ENCODE results near the gene BORCS6. TPM values are rescaled to one million over a fixed set of nuclear protein-coding genes. Genes with fewer than 3 reads are reported as not detected.

The BORCS6 gene
- total and polyA plus RNA-seq, 2 of the 13 experiments (the other 11 are each of a cell fraction or from before 2014, with no cell fraction given), result 2.0 to 5.1 TPM

DNA sequence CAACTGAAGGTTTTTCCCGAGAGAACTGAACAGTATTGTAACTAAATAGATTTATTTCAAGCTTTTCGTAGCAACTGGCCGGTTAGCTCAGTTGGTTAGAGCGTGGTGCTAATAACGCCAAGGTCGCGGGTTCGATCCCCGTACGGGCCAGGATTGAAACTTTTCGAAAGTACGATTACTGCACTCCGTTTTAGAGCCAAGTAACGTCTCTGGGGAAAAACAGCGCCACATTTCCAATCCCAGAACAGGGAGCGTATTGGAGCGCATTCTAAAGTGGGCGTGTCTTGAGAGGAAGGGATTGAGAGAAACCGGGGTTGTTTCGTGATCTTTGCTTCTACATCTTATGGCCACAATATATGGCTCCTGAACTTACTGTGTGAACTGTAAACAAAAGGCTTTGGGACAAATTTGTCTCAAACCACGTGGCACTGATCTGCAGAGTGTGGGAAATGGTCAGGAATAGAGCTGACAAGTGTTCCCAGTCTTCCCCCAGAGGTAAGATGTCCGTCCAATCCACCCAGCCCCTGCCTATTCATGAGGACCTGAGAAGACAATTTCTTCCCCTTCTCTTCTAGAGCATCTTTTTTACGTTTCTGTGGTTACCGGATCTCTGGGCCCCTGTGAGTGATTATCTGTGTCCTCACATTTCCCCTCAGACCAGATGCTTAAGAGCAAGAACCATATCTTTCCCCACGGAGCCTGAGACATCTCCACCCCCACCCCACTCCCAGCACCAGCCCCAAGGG, 2.3 kb downstream of the BORCS6 start (continued):
- TF ChIP-seq, protein P1, sequence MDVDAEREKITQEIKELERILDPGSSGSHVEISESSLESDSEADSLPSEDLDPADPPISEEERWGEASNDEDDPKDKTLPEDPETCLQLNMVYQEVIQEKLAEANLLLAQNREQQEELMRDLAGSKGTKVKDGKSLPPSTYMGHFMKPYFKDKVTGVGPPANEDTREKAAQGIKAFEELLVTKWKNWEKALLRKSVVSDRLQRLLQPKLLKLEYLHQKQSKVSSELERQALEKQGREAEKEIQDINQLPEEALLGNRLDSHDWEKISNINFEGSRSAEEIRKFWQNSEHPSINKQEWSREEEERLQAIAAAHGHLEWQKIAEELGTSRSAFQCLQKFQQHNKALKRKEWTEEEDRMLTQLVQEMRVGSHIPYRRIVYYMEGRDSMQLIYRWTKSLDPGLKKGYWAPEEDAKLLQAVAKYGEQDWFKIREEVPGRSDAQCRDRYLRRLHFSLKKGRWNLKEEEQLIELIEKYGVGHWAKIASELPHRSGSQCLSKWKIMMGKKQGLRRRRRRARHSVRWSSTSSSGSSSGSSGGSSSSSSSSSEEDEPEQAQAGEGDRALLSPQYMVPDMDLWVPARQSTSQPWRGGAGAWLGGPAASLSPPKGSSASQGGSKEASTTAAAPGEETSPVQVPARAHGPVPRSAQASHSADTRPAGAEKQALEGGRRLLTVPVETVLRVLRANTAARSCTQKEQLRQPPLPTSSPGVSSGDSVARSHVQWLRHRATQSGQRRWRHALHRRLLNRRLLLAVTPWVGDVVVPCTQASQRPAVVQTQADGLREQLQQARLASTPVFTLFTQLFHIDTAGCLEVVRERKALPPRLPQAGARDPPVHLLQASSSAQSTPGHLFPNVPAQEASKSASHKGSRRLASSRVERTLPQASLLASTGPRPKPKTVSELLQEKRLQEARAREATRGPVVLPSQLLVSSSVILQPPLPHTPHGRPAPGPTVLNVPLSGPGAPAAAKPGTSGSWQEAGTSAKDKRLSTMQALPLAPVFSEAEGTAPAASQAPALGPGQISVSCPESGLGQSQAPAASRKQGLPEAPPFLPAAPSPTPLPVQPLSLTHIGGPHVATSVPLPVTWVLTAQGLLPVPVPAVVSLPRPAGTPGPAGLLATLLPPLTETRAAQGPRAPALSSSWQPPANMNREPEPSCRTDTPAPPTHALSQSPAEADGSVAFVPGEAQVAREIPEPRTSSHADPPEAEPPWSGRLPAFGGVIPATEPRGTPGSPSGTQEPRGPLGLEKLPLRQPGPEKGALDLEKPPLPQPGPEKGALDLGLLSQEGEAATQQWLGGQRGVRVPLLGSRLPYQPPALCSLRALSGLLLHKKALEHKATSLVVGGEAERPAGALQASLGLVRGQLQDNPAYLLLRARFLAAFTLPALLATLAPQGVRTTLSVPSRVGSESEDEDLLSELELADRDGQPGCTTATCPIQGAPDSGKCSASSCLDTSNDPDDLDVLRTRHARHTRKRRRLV (CRISPR knock-in tag; IDR thresholded peaks at IDR 0.05), result no peak
- TF ChIP-seq, protein P2, sequence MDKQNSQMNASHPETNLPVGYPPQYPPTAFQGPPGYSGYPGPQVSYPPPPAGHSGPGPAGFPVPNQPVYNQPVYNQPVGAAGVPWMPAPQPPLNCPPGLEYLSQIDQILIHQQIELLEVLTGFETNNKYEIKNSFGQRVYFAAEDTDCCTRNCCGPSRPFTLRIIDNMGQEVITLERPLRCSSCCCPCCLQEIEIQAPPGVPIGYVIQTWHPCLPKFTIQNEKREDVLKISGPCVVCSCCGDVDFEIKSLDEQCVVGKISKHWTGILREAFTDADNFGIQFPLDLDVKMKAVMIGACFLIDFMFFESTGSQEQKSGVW (CRISPR knock-in tag; IDR thresholded peaks at IDR 0.05; ENCODE audit: borderline replicate concordance), result no peak
- TF ChIP-seq, protein P3, sequence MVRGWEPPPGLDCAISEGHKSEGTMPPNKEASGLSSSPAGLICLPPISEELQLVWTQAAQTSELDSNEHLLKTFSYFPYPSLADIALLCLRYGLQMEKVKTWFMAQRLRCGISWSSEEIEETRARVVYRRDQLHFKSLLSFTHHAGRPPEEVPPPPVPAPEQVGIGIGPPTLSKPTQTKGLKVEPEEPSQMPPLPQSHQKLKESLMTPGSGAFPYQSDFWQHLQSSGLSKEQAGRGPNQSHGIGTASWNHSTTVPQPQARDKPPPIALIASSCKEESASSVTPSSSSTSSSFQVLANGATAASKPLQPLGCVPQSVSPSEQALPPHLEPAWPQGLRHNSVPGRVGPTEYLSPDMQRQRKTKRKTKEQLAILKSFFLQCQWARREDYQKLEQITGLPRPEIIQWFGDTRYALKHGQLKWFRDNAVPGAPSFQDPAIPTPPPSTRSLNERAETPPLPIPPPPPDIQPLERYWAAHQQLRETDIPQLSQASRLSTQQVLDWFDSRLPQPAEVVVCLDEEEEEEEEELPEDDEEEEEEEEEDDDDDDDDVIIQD (CRISPR knock-in tag; IDR thresholded peaks at IDR 0.05; ENCODE audit: low read depth), result peak; percentile 46; the same call in 1 of the 2 replicates
- TF ChIP-seq ZMYM4 (CRISPR knock-in tag; IDR thresholded peaks at IDR 0.05) (peak; percentile 63), ELF3 (CRISPR knock-in tag; IDR thresholded peaks at IDR 0.05) (0 out of 2 replicates have a peak, but pooled peaks have one; percentile 59), ZFP36L2 (CRISPR knock-in tag; IDR thresholded peaks at IDR 0.05) (no peak), ZNF317 (CRISPR knock-in tag; IDR thresholded peaks at IDR 0.05) (peak; percentile 5; the same call in 1 of the 2 replicates), ATF1 (CRISPR knock-in tag; IDR thresholded peaks at IDR 0.05) (0 out of 2 replicates have a peak, but pooled peaks have one; percentile 29), TCF7 (IDR thresholded peaks at IDR 0.05; ENCODE audit: low read depth) (0 out of 2 replicates have a peak, but pooled peaks have one; percentile 4), ATM (IDR thresholded peaks at IDR 0.05; ENCODE audit: borderline replicate concordance) (no peak), MYNN (CRISPR knock-in tag; IDR thresholded peaks at IDR 0.05; ENCODE audit: low read depth) (no peak), ZNF629 (CRISPR knock-in tag; conservative IDR thresholded peaks at IDR 0.05) (peak; percentile 12; the same call in 1 of the 2 replicates), ZNF431 (CRISPR knock-in tag; IDR thresholded peaks at IDR 0.05; ENCODE audit: borderline replicate concordance, low read depth) (0 out of 2 replicates have a peak, but pooled peaks have one; percentile 61), POLR2AphosphoS5 (IDR thresholded peaks at IDR 0.05; ENCODE audit: low read depth, low read length) (peak; percentile 40), ZNF569 (CRISPR knock-in tag; IDR thresholded peaks at IDR 0.05; ENCODE audit: borderline replicate concordance) (no peak), CCAR2 (optimal IDR thresholded peaks at IDR 0.05; ENCODE audit: low read depth, low read length) (no peak), POLR2G (IDR thresholded peaks at IDR 0.05; ENCODE audit: low read depth, low read length) (peak; percentile 57), PHF21A (CRISPR knock-in tag; IDR thresholded peaks at IDR 0.05) (peak; percentile 87), ZNF331 (CRISPR knock-in tag; IDR thresholded peaks at IDR 0.05) (peak; percentile 59), DBP (CRISPR knock-in tag; IDR thresholded peaks at IDR 0.05; ENCODE audit: not compliant biosample characterization) (no peak), ZNF256 (CRISPR knock-in tag; conservative IDR thresholded peaks at IDR 0.05) (no peak)
- TF ChIP-seq, protein P4, sequence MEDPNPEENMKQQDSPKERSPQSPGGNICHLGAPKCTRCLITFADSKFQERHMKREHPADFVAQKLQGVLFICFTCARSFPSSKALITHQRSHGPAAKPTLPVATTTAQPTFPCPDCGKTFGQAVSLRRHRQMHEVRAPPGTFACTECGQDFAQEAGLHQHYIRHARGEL (CRISPR knock-in tag; IDR thresholded peaks at IDR 0.05), result no peak

Data from HepG2 (cell line).